ENCODE results near the gene CDK17. TPM values are rescaled to one million over a fixed set of nuclear protein-coding genes. Genes with fewer than 3 reads are reported as not detected.

Gene CDK17
- total RNA-seq, 1 donor from 2014 or later = 46.7 TPM

DNA sequence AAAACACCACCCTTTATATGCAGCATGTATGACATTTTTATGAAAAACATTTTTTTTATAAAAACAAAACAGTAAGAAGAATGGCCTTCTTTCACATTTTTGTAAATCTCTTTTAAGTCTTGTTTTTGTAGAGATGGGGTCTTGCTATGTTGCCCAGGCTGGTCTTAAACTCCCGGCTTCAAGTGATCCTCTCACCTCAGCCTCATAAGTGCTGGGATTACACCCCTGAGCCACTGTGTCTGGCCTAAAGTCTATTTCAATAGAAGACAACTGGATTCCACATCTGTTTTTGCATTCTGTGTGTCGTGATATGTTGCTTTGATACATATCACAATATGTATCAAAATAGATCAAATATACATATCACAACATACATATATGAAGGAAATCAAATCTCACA is 107.1 kb downstream of the CDK17 start:
- no peaks in the 10 kb centered on the region for H3K9me3 Mint-ChIP-seq (ENCODE audit: unreplicated experiment)
- TF ChIP-seq, protein P1, sequence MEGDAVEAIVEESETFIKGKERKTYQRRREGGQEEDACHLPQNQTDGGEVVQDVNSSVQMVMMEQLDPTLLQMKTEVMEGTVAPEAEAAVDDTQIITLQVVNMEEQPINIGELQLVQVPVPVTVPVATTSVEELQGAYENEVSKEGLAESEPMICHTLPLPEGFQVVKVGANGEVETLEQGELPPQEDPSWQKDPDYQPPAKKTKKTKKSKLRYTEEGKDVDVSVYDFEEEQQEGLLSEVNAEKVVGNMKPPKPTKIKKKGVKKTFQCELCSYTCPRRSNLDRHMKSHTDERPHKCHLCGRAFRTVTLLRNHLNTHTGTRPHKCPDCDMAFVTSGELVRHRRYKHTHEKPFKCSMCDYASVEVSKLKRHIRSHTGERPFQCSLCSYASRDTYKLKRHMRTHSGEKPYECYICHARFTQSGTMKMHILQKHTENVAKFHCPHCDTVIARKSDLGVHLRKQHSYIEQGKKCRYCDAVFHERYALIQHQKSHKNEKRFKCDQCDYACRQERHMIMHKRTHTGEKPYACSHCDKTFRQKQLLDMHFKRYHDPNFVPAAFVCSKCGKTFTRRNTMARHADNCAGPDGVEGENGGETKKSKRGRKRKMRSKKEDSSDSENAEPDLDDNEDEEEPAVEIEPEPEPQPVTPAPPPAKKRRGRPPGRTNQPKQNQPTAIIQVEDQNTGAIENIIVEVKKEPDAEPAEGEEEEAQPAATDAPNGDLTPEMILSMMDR (IDR thresholded peaks at IDR 0.05; ENCODE audit: partially characterized antibody, unreplicated experiment) = no peak
- H3K27me3 Mint-ChIP-seq (ENCODE audit: unreplicated experiment) = no peaks in the 10 kb centered on the region
- DNase-seq = no peak
- H3K36me3 Mint-ChIP-seq (ENCODE audit: unreplicated experiment) = no peaks in the 10 kb centered on the region
- no peak overlapping the region for H3K27ac Mint-ChIP-seq (ENCODE audit: unreplicated experiment)
- H3K4me1 Mint-ChIP-seq (ENCODE audit: low read depth, unreplicated experiment) = no peaks in the 10 kb centered on the region
- no peak overlapping the region for H3K4me3 Mint-ChIP-seq (ENCODE audit: unreplicated experiment)

DNA sequence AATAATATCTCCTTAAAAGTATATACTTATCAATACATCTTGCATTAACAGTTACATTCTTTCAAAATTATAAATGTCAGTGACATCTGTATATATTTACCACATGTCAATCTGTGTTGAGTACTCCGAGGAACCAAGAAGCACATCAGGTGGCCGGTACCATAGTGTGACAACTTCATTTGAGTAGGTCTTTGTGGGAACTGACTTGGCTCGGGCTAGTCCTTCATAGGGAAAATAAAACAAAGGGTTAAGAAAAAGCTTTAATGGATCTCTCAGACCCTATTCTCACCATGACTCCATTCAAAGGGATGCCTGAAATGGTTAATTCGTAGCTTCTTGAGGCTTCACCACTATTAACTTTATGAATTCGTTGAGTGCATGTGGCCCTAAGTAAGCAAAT is 111.2 kb downstream of the CDK17 start:
- Mint-ChIP-seq H3K36me3 (ENCODE audit: unreplicated experiment) (no peaks in the 10 kb centered on the region), H3K9me3 (ENCODE audit: unreplicated experiment) (no peaks in the 10 kb centered on the region), H3K4me3 (ENCODE audit: unreplicated experiment) (no peak overlapping the region), H3K27ac (ENCODE audit: unreplicated experiment) (no peak overlapping the region), H3K27me3 (ENCODE audit: unreplicated experiment) (no peaks in the 10 kb centered on the region), H3K4me1 (ENCODE audit: low read depth, unreplicated experiment) (no peaks in the 10 kb centered on the region)
- no peak for DNase-seq
- TF ChIP-seq, protein P1 (IDR thresholded peaks at IDR 0.05; ENCODE audit: partially characterized antibody, unreplicated experiment) = no peak

DNA sequence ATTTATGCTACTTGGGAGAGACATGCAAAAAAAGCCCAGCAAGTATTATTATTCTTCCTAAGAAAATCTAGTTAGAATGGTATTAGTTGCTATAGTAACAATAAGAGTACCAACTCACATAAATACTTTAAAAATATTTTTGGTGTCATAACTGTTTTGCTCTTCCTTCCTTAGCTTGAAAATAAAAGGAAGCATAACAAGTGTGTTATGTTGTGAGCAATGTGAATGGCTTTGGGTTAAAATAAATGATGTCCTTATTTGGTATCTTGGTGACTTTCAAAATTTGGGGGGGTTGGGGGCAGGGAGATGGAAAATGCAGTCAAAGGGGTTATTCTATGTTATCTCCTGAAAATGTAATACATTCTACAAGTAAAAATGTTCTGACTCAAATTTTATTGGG is 115.1 kb downstream of the CDK17 start:
- Mint-ChIP-seq H3K4me1 (ENCODE audit: low read depth, unreplicated experiment) (no peaks in the 10 kb centered on the region), H3K27me3 (ENCODE audit: unreplicated experiment) (no peaks in the 10 kb centered on the region), H3K4me3 (ENCODE audit: unreplicated experiment) (no peak overlapping the region), H3K9me3 (ENCODE audit: unreplicated experiment) (no peaks in the 10 kb centered on the region), H3K27ac (ENCODE audit: unreplicated experiment) (no peak overlapping the region), H3K36me3 (ENCODE audit: unreplicated experiment) (no peaks in the 10 kb centered on the region)
- TF ChIP-seq, protein P1 (IDR thresholded peaks at IDR 0.05; ENCODE audit: partially characterized antibody, unreplicated experiment) = no peak
- no peak for DNase-seq

DNA sequence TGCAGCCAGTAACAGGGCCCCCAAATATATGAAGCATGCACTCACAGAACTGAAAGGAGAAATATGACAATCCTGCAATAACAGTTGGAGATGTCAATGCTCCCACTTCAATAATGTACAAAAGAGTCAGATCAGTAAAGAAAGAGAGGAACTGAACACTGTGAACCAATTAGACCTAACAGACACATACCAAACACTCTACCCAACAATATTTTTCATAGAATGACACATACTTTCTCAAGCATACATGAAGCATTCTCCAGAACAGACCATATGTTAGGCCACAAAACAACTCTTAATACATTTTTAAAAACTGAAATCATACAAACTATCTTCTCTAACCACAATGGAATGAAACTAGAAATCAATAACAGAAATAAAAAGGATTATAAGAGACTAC is 125.9 kb downstream of the CDK17 start:
- Mint-ChIP-seq H3K36me3 (ENCODE audit: unreplicated experiment) (peaks cover 6% of the 10 kb centered on the region), H3K9me3 (ENCODE audit: unreplicated experiment) (peaks cover 6% of the 10 kb centered on the region), H3K27me3 (ENCODE audit: unreplicated experiment) (peaks cover 4% of the 10 kb centered on the region), H3K27ac (ENCODE audit: unreplicated experiment) (no peak overlapping the region), H3K4me3 (ENCODE audit: unreplicated experiment) (no peak overlapping the region), H3K4me1 (ENCODE audit: low read depth, unreplicated experiment) (peaks cover 3% of the 10 kb centered on the region)
- TF ChIP-seq, protein P1 (IDR thresholded peaks at IDR 0.05; ENCODE audit: partially characterized antibody, unreplicated experiment) = no peak
- no peak for DNase-seq

DNA sequence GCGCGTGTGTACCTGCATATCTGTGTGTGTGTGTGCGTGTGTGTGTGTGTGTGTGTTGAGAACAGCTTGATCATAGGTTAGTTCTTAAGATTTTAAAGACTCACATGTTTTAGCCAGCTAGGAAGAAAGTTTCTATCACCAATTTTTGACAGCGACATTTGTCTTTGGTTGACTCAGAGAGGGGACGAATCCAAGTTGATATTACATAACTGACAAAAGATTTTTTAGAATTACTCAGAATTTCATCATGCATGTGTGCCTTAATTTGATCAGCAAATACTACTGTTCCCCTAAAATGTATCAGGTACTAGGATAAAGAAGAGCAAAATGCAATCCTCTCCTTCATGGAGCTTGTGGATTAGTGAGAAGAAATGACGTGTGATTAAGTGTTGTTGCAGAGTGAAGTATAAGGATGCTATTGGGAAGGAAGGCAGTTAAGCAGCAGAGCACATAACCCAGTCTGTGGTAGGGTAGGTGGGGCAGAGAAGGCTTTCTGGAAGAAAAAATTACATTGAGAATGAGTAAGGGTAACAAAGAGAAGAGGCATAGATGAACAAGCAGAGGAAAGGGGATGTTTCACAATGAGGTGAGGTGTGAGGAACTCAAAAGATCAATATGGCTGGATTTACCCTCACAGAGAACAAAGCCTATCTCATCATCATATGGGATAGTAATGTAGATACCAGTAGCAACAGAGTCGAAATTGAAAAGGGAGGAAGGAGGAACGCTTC is 128.6 kb downstream of the CDK17 start:
- Mint-ChIP-seq H3K4me3 (ENCODE audit: unreplicated experiment) (no peak overlapping the region), H3K4me1 (ENCODE audit: low read depth, unreplicated experiment) (peaks cover 3% of the 10 kb centered on the region), H3K36me3 (ENCODE audit: unreplicated experiment) (peaks cover 6% of the 10 kb centered on the region), H3K27me3 (ENCODE audit: unreplicated experiment) (peaks cover 4% of the 10 kb centered on the region), H3K9me3 (ENCODE audit: unreplicated experiment) (peaks cover 4% of the 10 kb centered on the region), H3K27ac (ENCODE audit: unreplicated experiment) (no peak overlapping the region)
- TF ChIP-seq, protein P1 (IDR thresholded peaks at IDR 0.05; ENCODE audit: partially characterized antibody, unreplicated experiment) = no peak
- no peak for DNase-seq

Data from glutamatergic neuron (in vitro differentiated cells).